ENCODE measurements around the gene ABCG8.

DNA sequence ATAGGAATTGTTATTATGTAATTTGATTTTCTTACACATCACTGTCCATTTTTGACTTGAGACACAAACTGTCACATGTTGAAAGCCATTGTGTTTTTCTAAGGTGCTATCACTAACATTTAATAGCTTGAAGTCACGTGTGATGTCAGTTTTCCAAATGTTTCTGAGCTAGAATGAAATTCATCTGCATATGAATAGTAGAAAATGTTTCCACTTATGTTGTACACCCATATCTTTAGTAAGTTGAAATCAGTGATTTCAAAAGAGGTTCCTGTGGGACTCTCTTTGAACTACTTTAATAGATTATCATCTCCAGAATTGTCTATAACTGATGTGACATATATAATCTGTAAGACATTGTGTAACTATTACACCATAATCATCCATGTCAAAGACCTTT lies 27.9 kb upstream of the ABCG8 start:
- TF ChIP-seq PPARA (CRISPR knock-in tag; IDR thresholded peaks at IDR 0.05; ENCODE audit: borderline replicate concordance) (no peak), ZFP3 (CRISPR knock-in tag; IDR thresholded peaks at IDR 0.05) (no peak), ZFP30 (CRISPR knock-in tag; IDR thresholded peaks at IDR 0.05) (no peak), CSDC2 (CRISPR knock-in tag; IDR thresholded peaks at IDR 0.05) (no peak), TOX (CRISPR knock-in tag; IDR thresholded peaks at IDR 0.05; ENCODE audit: borderline replicate concordance) (no peak), BACH2 (CRISPR knock-in tag; IDR thresholded peaks at IDR 0.05; ENCODE audit: borderline replicate concordance) (no peak), RARB (CRISPR knock-in tag; IDR thresholded peaks at IDR 0.05) (no peak), GLIS3 (CRISPR knock-in tag; IDR thresholded peaks at IDR 0.05) (no peak), ESRRG (CRISPR knock-in tag; IDR thresholded peaks at IDR 0.05) (no peak), SNAI2 (CRISPR knock-in tag; IDR thresholded peaks at IDR 0.05) (no peak)
- TF ChIP-seq, protein P1, sequence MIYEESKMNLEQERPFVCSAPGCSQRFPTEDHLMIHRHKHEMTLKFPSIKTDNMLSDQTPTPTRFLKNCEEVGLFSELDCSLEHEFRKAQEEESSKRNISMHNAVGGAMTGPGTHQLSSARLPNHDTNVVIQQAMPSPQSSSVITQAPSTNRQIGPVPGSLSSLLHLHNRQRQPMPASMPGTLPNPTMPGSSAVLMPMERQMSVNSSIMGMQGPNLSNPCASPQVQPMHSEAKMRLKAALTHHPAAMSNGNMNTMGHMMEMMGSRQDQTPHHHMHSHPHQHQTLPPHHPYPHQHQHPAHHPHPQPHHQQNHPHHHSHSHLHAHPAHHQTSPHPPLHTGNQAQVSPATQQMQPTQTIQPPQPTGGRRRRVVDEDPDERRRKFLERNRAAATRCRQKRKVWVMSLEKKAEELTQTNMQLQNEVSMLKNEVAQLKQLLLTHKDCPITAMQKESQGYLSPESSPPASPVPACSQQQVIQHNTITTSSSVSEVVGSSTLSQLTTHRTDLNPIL (CRISPR knock-in tag; IDR thresholded peaks at IDR 0.05; ENCODE audit: low read depth) = no peak
- TF ChIP-seq, protein P2, sequence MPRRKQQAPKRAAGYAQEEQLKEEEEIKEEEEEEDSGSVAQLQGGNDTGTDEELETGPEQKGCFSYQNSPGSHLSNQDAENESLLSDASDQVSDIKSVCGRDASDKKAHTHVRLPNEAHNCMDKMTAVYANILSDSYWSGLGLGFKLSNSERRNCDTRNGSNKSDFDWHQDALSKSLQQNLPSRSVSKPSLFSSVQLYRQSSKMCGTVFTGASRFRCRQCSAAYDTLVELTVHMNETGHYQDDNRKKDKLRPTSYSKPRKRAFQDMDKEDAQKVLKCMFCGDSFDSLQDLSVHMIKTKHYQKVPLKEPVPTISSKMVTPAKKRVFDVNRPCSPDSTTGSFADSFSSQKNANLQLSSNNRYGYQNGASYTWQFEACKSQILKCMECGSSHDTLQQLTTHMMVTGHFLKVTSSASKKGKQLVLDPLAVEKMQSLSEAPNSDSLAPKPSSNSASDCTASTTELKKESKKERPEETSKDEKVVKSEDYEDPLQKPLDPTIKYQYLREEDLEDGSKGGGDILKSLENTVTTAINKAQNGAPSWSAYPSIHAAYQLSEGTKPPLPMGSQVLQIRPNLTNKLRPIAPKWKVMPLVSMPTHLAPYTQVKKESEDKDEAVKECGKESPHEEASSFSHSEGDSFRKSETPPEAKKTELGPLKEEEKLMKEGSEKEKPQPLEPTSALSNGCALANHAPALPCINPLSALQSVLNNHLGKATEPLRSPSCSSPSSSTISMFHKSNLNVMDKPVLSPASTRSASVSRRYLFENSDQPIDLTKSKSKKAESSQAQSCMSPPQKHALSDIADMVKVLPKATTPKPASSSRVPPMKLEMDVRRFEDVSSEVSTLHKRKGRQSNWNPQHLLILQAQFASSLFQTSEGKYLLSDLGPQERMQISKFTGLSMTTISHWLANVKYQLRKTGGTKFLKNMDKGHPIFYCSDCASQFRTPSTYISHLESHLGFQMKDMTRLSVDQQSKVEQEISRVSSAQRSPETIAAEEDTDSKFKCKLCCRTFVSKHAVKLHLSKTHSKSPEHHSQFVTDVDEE (CRISPR knock-in tag; IDR thresholded peaks at IDR 0.05) = no peak
